Panc1 (cell line): ENCODE measurements around the gene SRP68. TPM values are rescaled to one million over a fixed set of nuclear protein-coding genes. Genes with fewer than 3 reads are reported as not detected.

ENCODE experiments used
- ATAC-seq: fragments of 200-7000 bp; cut with Tn5 transposase; 2 replicates; pipeline ENCODE4 v1.9.1; 2020; ENCODE audit warnings: mild to moderate bottlenecking, moderate library complexity
- BruUV-seq: library from RNA; stranded (reverse); fragments of 400-500 nt; replicated peaks from 2 replicates; lab custom pipeline; 2021; lab: Mats Ljungman, UMichigan
- CTCF ChIA-PET: fragments of 300-600 bp; sonication (Branson Sonifier 250); formaldehyde crosslinking; loops from one replicate; lab custom pipeline; 2022; ENCODE audit warnings: antibody characterized with exemption; lab: Charles Lee
- POLR2A ChIA-PET: fragments of 300-600 bp; sonication (Branson Sonifier 250); formaldehyde crosslinking; loops from one replicate; lab custom pipeline; 2022; ENCODE audit warnings: antibody characterized with exemption; lab: Charles Lee
- DNase-seq: peaks from one replicate; pipeline ENCODE4 v3.0.0-alpha.2; 2010; ENCODE audit warnings: low read depth, low spot score
- H3K27ac ChIP-seq: 2 replicates; pipeline ENCODE4 v1.5.1; 2011; ENCODE audit warnings: mild to moderate bottlenecking, low read length, inconsistent platforms
- H3K27me3 ChIP-seq: fragments of 200-500 bp; sonication (Bioruptor generic); 2 replicates; pipeline ENCODE4 v1.6.0; 2014; ENCODE audit warnings: low read length, inconsistent platforms; ENCODE audit not compliant: control insufficient read depth, insufficient read depth
- H3K36me3 ChIP-seq: fragments of 200-500 bp; sonication (Bioruptor generic); 2 replicates; pipeline ENCODE4 v1.5.1; 2014; ENCODE audit warnings: inconsistent platforms, mild to moderate bottlenecking, low read length, moderate library complexity; ENCODE audit not compliant: control insufficient read depth, insufficient read depth
- H3K4me1 ChIP-seq: 2 replicates; pipeline ENCODE4 v1.5.1; 2011; ENCODE audit warnings: inconsistent platforms, mild to moderate bottlenecking, low read length, moderate library complexity; ENCODE audit not compliant: control insufficient read depth, insufficient read depth
- H3K4me3 ChIP-seq, 2 experiments: 2 replicates each; pipeline ENCODE4 v1.5.1; 2011 to 2012; ENCODE audit warnings: low read depth in 2 of 2, low read length in 2 of 2, mild to moderate bottlenecking in 2 of 2, inconsistent platforms in 1 of 2, moderate library complexity in 1 of 2
- H3K9me3 ChIP-seq: fragments of 200-500 bp; sonication (Bioruptor generic); 2 replicates; pipeline ENCODE4 v1.5.1; 2014; ENCODE audit warnings: low read depth, mild to moderate bottlenecking, inconsistent platforms, low read length, moderate library complexity; ENCODE audit not compliant: control insufficient read depth, insufficient read depth
- CTCF ChIP-seq: fragments of 450-650 bp; IDR thresholded peaks from 2 replicates; pipeline ENCODE4 v1.5.1; 2017; ENCODE audit warnings: mild to moderate bottlenecking
- POLR2AphosphoS5 ChIP-seq: IDR thresholded peaks from 2 replicates; pipeline ENCODE4 v1.6.1; 2012; ENCODE audit warnings: mild to moderate bottlenecking, low read depth, low read length, moderate library complexity
- REST ChIP-seq, 2 experiments: IDR thresholded peaks; 2 replicates each; pipeline ENCODE4 v1.6.1; 2011 to 2012; ENCODE audit warnings: low read depth in 2 of 2, control low read depth in 1 of 2, low read length in 1 of 2, mild to moderate bottlenecking in 1 of 2, moderate library complexity in 1 of 2; ENCODE audit not compliant: insufficient read depth in 1 of 2
- SIN3A ChIP-seq: IDR thresholded peaks from 2 replicates; pipeline ENCODE4 v1.6.1; 2012; ENCODE audit warnings: low read depth, mild to moderate bottlenecking, low read length, moderate library complexity, borderline replicate concordance; ENCODE audit not compliant: insufficient read depth
- TCF7L2 ChIP-seq: IDR thresholded peaks from 2 replicates; pipeline ENCODE4 v1.6.1; 2011; ENCODE audit warnings: mild to moderate bottlenecking, low read depth, low read length, inconsistent platforms
- in situ Hi-C: cut with HindIII; loops from 2 replicates; pipeline ENCODE4 v1.10.0; 2016; ENCODE audit warnings: low sequenced_read_pairs, low pct_unique_long_range_greater_than_20kb
- intact Hi-C: fragments of 100-400 bp; cut with micrococcal nuclease; formaldehyde crosslinking; loops from one replicate; pipeline ENCODE4 v1.10.0; 2022; ENCODE audit not compliant: unreplicated experiment
- total RNA-seq: library from RNA; stranded (reverse); gene quantifications from one replicate; pipeline ENCODE4 v1.2.1, GENCODE V29; 2021; ENCODE audit not compliant: unreplicated experiment

The SRP68 gene
- total RNA-seq, 1 experiment from 2014 or later: 100 TPM

- intact Hi-C loops (no loop called here), in situ Hi-C loops (no loop called here)
- POLR2A ChIA-PET: interaction anchor here (0.6 kb wide), 1 partner anchor 89 kb away, joined by 5 read pairs; no protein-coding TSS in a partner anchor
- Histone ChIP-seq H3K4me3 (no peak overlapping the region), H3K4me1 (peaks cover 20% of the 10 kb centered on the region), H3K27me3 (no peaks in the 10 kb centered on the region), H3K27ac (no peak overlapping the region), H3K36me3 (peaks cover 3% of the 10 kb centered on the region), H3K9me3 (no peaks in the 10 kb centered on the region)
- ATAC-seq (no peak), DNase-seq (no peak)
- CTCF ChIA-PET: no interaction called here
- TF ChIP-seq TCF7L2: no peak
- TF ChIP-seq POLR2AphosphoS5: no peak
- no peak for TF ChIP-seq SIN3A
- TF ChIP-seq CTCF: no peak
- TF ChIP-seq REST (IDR thresholded peaks at IDR 0.05; ENCODE audit: insufficient read depth in 1 of 2, low read depth in 2 of 2, low read length in 1 of 2): no peak
- no TSS peak for BruUV-seq
These were observed 48.0 kb downstream of the SRP68 start for GRCh38 chr17:76024353-76024752.

GRCh38 chr17:76023900-76024237 is 48.4 kb downstream of the SRP68 start:
- ChIA-PET CTCF (no interaction called here), POLR2A (interaction anchor here (0.6 kb wide), 1 partner anchor 90 kb away, joined by 5 read pairs; no protein-coding TSS in a partner anchor)
- H3K9me3 ChIP-seq: no peaks in the 10 kb centered on the region
- TF ChIP-seq POLR2AphosphoS5 (no peak), SIN3A (no peak), TCF7L2 (no peak), CTCF (no peak), REST (IDR thresholded peaks at IDR 0.05; ENCODE audit: insufficient read depth in 1 of 2, low read depth in 2 of 2, low read length in 1 of 2) (no peak)
- no TSS peak for BruUV-seq
- in situ Hi-C loops: no loop called here
- no peaks in the 10 kb centered on the region for H3K27me3 ChIP-seq
- H3K4me3 ChIP-seq: no peak overlapping the region
- no peak overlapping the region for H3K27ac ChIP-seq
- DNase-seq (no peak), ATAC-seq (no peak)
- peaks cover 16% of the 10 kb centered on the region for H3K4me1 ChIP-seq
- intact Hi-C loops: no loop called here
- H3K36me3 ChIP-seq: peaks cover 3% of the 10 kb centered on the region
